Colon (tissue), 2 donors: ENCODE measurements around the gene SCYGR4.
"Not testable (repeated sequence)": the region's sequence is repeated elsewhere in the genome, so short reads cannot be mapped to it uniquely, and the experiment has no call there.

Source experiments
- FAIRE-seq: peaks from 2 replicates; lab custom pipeline; 2012; peaks lifted over from hg19 to GRCh38; lab: Jason Lieb, UNC
- donor health status: control.
- donor health status: control.

Gene SCYGR4

GRCh38 chr2:227617316-227618230 lies at the start of gene SCYGR4:
Gene SCYGR4 (plus strand): TSS chr2:227617498. CDS start chr2:227617498, 0 bp downstream.
- no peak for FAIRE-seq

GRCh38 chr2:227568852-227569169 lies 48.5 kb upstream of the SCYGR4 start:
- FAIRE-seq, result no peak

- FAIRE-seq, result no peak
Measured at GRCh38 chr2:227570615-227571014, 46.7 kb upstream of the SCYGR4 start.

GRCh38 chr2:227576110-227576509 lies 41.2 kb upstream of the SCYGR4 start:
- FAIRE-seq, result no peak

- FAIRE-seq, result no peak
Measured at GRCh38 chr2:227576812-227577211, 40.5 kb upstream of the SCYGR4 start.

GRCh38 chr2:227577555-227577954 lies 39.7 kb upstream of the SCYGR4 start:
- no peak for FAIRE-seq

- no peak for FAIRE-seq
Measured at GRCh38 chr2:227578642-227579041, 38.7 kb upstream of the SCYGR4 start.

- no peak for FAIRE-seq
Measured at GRCh38 chr2:227579791-227580190, 37.5 kb upstream of the SCYGR4 start.

- no peak for FAIRE-seq
Measured at GRCh38 chr2:227582369-227582768, 34.9 kb upstream of the SCYGR4 start.

GRCh38 chr2:227592694-227593387 lies 24.5 kb upstream of the SCYGR4 start:
- FAIRE-seq, result no peak

GRCh38 chr2:227595797-227596196 lies 21.5 kb upstream of the SCYGR4 start:
- FAIRE-seq, result no peak

- no peak for FAIRE-seq
Measured at GRCh38 chr2:227597036-227597435, 20.3 kb upstream of the SCYGR4 start.

GRCh38 chr2:227597998-227598397 lies 19.3 kb upstream of the SCYGR4 start:
- no peak for FAIRE-seq

- not testable (repeated sequence) for FAIRE-seq
Measured at GRCh38 chr2:227598835-227599503, 18.3 kb upstream of the SCYGR4 start, which contains the start of gene SCYGR2. Gene SCYGR2 (plus strand): TSS chr2:227598893. CDS start chr2:227598893, 0 bp downstream.

GRCh38 chr2:227602358-227602757 lies 14.9 kb upstream of the SCYGR4 start:
- FAIRE-seq, result peak; percentile 75

GRCh38 chr2:227606476-227606875 lies 10.8 kb upstream of the SCYGR4 start:
- no peak for FAIRE-seq

- no peak for FAIRE-seq
Measured at GRCh38 chr2:227607941-227608340, 9.4 kb upstream of the SCYGR4 start.

- no peak for FAIRE-seq
Measured at GRCh38 chr2:227608561-227609338, 8.5 kb upstream of the SCYGR4 start.

- no peak for FAIRE-seq
Measured at GRCh38 chr2:227610123-227610522, 7.2 kb upstream of the SCYGR4 start.

- FAIRE-seq, result no peak
Measured at GRCh38 chr2:227612546-227613271, 4.6 kb upstream of the SCYGR4 start.

- FAIRE-seq, result no peak
Measured at GRCh38 chr2:227613272-227613660, 4.0 kb upstream of the SCYGR4 start.
